SU-DHL-6 (cell line): Measurements from ENCODE around the gene CYTH1.

Experiments used
- EZH2phosphoT487 ChIP-seq: fragments of 200-600 bp; sonication (generic), shearing (Covaris generic); conservative IDR thresholded peaks from 2 replicates; pipeline ENCODE4 v1.6.1; 2018; ENCODE audit warnings: mild to moderate bottlenecking, antibody characterized with exemption, low read length, moderate library complexity, mixed read lengths
- TF ChIP-seq, protein P1 (sequence below): fragments of 200-600 bp; sonication (generic); IDR thresholded peaks from one replicate; pipeline ENCODE4 v1.5.1; 2017; ENCODE audit warnings: antibody characterized with exemption, mild to moderate bottlenecking, low read length, moderate library complexity; ENCODE audit not compliant: insufficient read depth, poor library complexity, severe bottlenecking

- TF ChIP-seq, protein P1, sequence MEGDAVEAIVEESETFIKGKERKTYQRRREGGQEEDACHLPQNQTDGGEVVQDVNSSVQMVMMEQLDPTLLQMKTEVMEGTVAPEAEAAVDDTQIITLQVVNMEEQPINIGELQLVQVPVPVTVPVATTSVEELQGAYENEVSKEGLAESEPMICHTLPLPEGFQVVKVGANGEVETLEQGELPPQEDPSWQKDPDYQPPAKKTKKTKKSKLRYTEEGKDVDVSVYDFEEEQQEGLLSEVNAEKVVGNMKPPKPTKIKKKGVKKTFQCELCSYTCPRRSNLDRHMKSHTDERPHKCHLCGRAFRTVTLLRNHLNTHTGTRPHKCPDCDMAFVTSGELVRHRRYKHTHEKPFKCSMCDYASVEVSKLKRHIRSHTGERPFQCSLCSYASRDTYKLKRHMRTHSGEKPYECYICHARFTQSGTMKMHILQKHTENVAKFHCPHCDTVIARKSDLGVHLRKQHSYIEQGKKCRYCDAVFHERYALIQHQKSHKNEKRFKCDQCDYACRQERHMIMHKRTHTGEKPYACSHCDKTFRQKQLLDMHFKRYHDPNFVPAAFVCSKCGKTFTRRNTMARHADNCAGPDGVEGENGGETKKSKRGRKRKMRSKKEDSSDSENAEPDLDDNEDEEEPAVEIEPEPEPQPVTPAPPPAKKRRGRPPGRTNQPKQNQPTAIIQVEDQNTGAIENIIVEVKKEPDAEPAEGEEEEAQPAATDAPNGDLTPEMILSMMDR: no peak
- TF ChIP-seq EZH2phosphoT487: no peak
Measured at GRCh38 chr17:78644224-78644623, 137.8 kb downstream of the CYTH1 start.
